COLO829 (cell line): ENCODE measurements around the gene TRAP1.

Experiments used
- DNase-seq: peaks from one replicate; pipeline ENCODE4 v3.0.0; 2012; ENCODE audit warnings: low spot score

The TRAP1 gene

DNA sequence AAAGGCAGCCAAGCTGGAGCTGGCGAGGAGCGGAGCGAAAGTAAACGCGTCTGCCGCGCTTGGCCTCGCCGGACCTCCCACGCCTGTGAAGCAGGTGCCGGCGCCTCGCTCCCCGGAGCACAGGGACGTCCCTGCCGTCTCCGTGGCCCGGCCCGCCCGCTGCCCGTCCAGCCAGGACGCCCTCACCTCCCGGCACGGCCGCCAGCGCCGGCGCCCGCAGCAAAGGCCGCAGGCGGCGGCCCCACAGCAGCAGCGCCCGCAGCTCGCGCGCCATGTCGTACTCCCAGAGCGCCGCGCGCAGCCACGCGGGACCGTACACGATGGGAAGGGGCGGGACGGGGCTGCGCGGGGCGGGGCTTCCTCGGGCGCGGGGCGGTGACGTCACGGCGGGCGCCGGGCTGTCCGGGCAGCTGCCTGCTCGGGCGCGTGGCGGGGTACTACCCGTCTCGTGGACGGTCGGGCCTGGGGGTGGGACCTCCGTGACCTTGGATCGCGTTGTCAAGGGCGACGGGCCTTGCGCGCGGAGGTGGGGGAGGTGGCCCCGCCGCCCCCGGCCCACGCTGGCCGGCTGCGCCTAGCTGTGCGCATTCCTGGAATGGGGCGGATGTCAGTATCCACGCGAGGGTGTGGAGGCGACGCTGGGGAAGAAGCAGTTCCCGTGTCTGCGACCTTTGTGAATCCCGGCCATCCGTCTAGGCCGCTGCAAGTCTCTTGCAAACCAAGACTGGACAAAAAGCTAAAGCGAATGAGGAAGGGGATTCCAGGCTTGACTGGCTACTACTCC lies at the start of gene TRAP1:
Gene TRAP1, minus strand, starts transcription at position 290 of the 784 bp plus-strand sequence. Its CDS starts 16 bp downstream, at position 274.
- DNase-seq, result peak; percentile 77

DNA sequence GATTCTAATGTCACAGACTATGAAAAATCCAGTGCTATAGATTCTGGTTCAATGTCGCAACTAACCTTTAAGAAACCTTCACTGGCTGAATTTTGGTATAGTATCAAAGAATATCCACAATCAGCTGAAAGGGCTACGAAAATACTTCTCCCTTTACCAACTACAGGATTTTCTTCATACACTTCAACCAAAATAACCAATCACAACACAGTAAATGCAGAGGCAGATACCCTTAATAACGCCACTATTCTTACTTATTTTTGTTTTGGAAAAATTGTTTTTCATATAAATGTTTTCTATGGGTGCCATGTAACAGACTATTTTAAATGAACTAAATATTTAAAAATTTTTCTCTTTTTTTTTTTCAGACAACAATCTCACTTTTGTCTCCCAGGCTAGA lies 48.9 kb upstream of the TRAP1 start:
- no peak for DNase-seq

DNA sequence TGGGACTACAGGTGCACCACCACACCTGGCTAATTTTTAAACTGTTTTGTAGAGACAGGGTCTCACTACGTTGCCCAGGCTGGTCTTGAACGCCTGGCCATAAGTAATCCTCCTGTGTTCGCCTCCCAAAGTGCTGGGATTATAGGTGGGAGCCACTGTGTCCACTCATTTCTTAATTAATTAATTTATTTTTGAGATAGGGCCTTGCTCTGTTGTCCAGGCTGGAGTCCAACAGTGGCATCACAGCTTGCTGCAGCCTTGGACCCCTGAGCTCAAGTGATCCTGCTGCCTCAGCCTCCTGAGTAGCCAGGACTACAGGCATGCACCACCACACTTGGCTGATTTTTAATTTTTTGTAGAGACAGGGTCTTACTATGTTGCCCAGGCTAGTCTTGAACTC lies 47.1 kb upstream of the TRAP1 start:
- no peak for DNase-seq

DNA sequence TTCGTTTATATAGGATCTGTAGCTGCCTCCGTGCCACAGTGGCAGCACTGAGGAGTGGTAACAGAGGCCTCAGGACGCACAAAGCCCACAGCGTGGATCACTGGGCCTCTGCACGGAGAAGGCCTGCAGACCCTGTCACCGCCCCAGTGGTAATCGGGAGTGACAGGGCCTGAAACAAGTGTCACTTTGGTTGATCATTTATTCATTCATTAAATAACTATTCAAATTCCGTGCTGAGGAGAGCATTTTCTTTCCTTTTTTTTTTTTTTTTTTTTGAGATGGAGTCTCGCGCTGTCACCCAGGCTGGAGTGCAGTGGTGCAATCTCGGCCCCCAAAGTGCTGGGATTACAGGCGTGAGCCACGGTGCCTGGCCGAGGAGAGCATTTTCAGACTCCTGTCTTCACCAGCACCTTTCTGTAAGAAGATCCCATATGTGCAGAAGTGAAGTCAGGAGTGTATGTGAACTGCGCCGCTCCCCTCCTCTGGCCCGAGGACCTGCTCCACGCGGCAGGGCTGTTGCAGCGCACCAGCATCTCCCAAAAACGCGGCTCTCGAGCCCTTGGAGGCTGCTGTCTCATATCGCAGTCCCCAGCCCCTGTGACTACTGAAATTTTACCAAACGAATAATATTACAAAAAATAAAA lies 44.9 kb upstream of the TRAP1 start:
- no peak for DNase-seq

DNA sequence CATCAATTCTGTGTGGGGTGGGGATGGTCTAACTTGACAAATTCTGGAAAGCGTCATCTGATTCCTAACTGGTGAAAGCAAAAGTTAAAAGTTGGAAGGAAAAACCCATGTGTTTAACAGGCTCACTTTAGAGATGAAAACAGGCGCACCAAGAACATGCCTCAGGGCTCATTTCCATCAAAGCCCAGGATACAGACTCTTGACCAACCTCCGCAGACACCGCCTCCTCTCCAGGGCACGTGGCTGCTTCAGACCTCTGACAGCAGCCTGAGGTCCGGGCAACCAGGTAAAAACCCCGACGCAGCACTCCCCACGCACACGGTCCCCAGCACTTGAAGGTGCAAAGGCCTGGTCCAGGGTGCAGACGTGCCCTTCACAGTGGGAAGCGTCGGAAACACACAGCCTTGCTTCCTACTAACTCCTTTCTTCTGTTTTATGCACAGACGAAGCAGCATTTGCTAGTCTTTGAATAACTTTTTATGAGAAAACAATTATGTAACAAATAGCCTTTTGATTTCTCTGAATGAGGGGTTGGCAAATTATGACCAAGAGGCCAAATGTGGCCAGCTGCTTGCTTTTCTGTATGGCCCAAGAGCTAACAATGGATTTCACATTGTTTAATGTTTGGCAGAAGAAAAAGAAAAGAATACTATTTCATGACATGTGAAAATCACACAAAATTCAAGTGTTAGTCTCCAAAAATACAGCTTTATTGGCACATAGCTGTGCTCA lies 44.2 kb upstream of the TRAP1 start:
- peak; percentile 40 for DNase-seq

DNA sequence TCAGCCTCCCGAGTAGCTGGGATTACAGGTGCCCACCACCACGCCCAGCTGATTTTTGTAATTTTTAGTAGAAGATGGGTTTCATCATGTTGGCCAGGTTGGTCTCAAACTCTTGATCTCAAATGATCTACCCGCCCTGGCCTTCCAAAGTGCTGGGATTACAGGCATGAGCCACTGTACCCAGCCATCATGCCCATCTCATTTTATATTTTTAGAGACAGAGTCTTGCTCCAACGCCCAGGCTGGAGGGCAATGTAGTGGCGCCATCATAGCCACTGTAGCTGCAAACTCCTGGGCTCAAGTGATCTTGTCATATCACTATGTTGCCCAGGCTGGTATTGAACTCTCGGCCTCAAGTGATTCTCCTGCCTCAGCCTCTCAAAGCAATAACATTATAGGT lies 43.2 kb upstream of the TRAP1 start:
- no peak for DNase-seq

DNA sequence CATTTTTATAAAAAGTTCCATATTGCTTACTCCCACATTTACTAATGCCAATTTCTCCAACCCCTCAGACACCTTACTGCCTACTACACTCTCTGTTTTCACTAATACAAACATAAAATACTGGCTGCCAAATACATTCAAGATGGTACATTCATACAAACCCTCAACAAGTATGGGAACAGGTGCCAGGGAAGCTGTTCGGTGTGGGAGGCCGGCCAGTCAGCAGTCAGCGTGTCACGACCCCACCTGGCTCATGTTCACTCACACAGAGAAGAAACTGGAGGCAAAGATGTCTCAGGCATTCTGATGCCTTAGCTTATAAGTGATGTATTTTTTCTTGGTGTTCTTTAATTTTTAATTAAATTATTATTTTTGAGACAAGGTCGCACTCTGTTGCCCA lies 42.4 kb upstream of the TRAP1 start:
- DNase-seq, result no peak

DNA sequence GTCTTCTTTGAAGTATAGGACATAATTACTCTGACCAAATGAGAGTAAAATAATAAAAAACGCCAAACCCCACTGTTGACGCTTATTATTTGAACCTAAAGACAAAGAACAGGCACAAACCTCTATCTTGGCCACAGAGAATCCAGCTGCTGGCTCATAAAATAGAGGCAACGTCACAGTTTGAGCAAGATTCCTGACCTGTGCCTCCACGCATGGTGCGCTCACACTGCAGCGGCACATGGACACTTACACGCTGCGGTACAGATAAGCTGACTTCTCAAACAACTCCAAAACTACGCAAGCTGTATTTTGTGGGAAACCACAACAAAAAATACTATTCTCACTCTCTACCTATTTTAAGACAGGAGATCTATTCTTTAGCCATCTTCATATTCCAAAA lies 38.8 kb upstream of the TRAP1 start:
- no peak for DNase-seq

DNA sequence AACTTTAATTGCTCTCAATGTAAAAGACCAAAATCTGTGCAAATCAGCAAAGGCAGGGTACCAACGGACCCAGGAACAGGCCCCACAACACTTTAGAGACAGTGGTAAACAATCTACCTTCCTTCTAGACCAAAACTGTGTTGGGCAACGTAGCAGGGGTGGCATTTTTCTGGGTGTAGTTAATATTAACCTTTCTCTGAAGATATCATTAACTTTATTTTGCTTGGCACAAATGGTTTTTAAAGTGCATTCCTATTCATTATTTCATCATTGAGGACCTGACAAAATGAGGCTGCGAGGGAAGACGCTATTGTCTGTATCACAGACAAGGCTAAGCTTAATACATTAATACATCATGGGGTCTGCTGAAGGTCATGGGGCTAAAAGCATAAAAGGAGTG lies 37.9 kb upstream of the TRAP1 start:
- DNase-seq, result no peak

DNA sequence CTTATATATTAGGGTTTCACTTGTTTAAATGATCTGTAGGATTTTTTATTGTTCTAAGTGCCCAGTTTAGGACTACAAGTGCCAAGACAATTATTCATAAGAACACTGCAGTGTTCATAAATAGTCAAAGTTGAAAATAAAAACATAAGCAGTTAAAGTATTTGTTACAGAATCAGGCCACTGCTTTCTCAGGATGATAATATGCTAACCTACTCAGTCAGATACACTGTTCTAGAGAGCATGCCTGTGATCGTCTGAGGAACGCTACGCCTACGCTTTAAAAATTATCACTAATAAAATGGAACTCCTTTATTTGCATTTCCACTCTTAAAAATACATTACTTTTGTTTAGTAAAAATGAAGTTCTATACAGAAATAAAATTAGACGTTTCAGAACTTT lies 37.4 kb upstream of the TRAP1 start:
- no peak for DNase-seq

DNA sequence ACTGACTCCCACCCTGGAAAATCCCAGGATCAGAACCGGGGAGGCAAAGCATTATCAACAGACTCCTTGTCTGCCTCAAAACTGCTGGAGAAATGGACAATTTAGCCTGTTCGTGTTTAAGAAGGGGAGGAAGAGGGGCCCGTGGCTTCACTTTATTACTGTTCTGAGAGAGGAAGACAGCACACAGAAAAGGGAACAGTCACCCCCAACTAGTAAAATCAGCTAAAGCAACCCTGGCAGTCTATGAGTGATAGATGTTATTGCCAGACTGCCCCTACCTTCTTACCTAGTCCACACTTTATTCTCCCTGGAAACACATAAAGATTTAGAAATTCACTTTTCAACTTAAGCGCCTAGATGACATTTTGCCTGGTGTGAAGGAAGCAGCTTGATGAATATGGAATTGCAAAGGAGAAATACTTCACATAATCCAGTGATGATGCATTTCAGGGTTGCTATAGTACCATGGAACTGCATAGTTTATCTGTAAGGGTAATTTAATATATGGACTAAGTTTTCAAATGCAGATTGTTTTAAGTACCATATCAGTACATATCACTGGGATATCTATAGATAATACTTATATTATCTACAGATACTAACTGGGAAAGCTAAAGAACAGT lies 36.9 kb upstream of the TRAP1 start:
- no peak for DNase-seq

DNA sequence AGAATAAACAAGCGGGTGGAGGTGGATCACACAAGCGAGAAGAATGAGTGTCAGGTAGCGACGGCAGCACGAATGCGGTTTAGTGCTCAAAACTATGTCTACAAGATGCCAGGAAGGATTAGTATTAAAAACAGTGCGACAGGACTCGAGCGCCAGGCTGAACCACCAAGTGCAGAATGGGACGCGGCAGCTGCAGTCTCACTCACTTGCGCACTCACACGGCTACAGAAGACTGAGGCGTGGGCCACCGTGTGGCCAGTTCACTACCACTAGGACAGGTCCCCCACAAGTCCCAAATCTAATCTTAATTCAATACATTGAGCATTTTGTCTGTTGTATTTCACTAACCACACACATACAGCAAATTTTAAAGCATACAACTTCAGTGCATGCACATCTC lies 35.7 kb upstream of the TRAP1 start:
- DNase-seq, result no peak

DNA sequence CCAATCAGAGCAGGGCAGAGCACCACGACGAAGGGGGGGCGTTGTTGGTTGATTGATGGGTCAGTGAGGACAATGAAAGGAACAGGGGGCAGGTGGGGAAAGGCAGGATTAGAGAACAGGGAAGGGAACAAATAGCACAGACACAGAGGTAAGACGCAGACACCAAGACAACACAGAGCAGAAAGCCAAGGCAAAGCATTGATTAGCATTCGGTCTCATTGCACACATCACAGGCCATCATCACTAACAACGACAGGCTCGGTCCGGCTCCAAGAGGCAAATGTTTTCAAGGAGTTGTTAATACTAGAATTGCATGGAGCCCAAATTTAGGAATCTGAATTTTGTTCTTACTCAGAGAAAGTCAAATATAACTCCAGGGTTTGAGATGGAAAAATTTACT lies 34.6 kb upstream of the TRAP1 start:
- no peak for DNase-seq

DNA sequence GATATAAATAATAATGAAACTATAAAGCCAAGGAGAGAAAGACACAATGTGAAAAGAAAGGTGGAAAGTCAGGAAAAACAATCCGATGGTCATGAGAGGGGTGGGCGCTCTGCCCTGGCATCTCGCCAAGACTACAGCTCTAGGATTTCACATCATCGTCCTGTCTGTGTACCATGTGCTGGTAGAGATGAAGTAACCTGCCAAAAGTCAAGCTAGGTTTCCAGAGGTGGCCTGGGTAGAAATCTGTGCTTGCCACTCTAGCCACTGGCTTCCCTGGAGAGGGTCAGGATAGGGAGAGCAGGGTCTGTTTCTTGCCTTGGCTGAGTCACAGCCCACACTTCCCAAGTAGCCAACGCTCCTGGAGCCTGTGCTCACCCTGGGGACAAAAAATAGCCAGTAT lies 31.0 kb upstream of the TRAP1 start:
- DNase-seq, result no peak

DNA sequence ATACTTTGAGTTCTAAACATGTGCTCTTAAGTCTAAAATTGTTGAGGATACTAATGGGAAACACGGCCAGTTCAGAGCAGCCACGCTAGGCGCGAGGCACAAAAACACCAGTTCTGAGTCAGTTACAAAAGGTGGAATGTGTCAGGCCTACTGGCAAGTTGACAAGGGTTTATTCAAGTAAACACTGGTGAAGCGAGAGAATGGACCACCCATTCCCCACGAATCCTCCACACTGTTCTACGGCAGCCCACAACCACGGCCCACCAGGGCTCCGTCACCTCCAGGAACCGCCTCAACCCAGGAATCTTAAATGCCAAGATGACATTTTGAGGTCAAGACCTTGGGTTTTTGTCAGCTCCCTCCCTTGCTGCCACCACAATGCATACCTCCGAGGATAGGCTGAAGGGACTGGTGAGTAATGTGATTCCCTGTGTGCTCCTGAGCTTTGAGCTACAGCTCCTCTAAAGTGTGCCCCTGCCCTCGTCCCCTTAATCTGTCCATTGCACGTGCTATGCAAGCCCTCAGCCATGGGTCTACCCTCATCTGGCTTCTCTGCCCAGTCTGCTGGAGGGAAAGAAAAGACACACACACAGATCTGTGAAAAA lies 28.5 kb upstream of the TRAP1 start:
- no peak for DNase-seq

DNA sequence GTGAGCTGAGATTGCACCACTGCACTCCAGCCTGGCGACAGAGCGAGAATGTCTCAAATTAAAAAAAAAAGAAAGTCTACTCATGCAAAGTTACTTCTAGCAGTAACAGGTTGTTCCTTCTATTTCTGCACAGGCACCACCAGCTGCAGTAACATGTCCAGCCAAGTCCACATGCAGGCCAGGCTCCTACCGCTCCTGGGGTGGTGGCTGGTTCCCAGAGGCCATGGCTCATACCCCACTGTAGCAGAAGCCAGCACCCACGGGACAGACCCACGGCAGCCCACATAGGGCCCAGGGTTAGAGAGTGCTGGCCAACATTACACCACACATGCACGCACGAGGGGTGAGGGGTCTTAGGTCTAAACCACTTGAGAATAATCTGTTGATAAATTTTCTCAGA lies 26.7 kb upstream of the TRAP1 start:
- DNase-seq, result no peak

DNA sequence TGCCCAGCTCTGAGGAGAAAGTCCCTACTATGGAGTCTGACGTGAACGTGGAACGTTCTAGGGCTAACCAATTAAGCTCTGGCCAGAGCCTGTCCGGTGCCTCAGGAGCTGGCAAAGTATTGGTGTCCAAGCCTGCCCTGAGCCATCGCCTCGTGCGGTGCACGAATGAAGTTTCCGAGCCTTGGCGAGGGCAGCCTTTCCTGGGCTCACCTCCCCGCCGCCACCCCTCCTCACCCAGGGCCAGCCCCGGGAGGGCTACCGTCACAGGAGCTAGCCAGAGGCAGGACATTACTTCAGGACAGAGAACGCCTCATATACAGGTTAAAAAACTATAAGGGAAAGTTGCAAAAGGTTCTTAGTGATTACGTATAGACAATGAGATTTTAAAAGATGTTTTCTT lies 23.6 kb upstream of the TRAP1 start:
- DNase-seq, result no peak

DNA sequence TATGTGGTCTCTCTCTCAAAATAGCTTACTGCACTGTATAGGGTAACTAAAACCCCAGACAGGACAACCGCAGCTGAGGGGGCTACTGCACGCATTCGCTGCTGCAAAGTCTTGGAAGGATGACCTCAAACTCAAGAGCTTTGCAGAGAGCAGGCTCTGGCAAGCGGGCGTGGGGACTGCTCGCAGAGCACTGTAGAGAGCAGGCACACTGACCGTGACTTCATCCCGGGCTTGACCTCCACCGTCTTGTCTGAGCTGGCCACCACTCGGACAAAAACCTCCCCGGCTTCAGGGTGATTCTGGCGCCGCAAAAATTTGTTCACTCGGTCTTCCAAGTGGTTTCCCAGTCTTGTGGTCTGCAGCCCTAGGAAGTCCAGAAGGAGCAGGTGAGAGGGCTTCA lies 22.9 kb upstream of the TRAP1 start:
- no peak for DNase-seq

DNA sequence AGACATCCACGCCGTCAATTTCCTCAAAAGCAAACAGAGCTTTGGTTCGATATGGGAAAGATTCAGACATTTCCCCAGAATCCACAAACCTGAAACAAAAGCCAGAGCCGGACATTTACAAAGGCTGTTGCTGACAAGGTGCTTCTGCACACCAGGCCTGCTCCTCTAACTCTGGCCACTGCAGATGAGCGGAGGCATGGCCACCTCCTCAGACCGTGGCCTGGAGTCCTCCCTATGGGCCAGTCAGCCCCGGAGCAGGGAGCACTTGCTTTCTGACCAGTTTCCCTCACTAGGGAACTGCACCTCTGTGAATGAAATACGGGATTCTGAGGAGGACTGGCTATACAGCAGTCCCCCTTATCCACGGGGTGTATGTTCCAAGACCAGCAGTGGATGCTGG lies 22.3 kb upstream of the TRAP1 start:
- DNase-seq, result no peak

DNA sequence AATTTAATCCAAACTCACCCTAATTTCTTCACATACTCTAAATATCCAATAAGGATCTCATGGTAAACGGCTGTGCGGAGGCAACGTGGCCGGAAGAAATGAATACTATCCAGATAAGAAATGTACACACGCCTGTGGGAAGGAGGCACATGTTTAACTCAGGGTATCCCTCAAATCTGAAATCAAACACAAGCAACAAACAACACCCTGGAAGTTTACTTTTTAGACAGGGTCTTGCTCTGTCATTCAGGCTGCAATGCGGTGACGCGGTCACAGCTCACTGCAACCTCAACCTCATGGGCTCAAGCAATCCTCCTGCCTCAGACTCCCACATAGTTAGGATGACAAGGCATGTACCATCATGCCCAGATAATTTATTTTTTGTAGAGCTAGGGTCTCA lies 21.2 kb upstream of the TRAP1 start:
- DNase-seq, result no peak

DNA sequence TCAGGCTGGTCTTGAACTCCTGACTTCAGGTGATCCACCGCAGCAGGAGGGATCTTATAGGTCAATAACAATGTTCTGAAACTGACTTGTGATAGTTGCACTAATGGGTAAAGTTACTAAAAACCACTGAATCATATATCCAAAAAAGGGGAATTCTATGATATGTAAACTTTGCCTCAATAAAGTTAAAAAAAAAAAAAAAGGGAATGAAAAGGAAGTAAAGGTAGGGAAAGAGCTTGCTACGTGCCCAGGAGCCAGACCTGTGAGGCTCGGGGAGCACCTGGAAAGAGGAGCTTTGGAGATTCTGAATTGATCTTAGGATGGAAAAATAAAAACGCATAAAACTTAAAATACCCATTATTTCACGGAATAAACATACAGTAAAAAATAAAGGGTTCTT lies 20.8 kb upstream of the TRAP1 start:
- no peak for DNase-seq

DNA sequence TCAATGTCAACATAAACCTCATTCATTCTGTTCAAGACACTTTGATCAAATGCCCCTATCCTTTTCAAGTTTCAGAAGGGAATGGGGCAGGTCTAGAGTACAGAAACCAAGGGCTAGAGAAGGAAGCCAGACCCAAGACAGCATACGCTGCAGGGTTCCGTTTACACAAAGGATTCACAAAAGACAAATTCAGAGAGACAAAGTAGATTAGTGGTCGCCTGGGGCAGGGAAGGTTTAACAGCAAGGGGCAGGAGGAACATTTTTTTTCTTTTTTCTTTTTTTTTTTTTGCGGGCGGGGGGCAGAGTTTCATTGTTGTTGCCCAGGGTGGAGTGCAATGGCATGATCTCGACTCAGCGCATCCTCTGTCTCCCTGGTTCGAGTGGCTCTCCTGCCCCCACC lies 19.9 kb upstream of the TRAP1 start:
- DNase-seq, result no peak
